ENCODE results near the gene HMGCL.

HMGCL gene

DNA sequence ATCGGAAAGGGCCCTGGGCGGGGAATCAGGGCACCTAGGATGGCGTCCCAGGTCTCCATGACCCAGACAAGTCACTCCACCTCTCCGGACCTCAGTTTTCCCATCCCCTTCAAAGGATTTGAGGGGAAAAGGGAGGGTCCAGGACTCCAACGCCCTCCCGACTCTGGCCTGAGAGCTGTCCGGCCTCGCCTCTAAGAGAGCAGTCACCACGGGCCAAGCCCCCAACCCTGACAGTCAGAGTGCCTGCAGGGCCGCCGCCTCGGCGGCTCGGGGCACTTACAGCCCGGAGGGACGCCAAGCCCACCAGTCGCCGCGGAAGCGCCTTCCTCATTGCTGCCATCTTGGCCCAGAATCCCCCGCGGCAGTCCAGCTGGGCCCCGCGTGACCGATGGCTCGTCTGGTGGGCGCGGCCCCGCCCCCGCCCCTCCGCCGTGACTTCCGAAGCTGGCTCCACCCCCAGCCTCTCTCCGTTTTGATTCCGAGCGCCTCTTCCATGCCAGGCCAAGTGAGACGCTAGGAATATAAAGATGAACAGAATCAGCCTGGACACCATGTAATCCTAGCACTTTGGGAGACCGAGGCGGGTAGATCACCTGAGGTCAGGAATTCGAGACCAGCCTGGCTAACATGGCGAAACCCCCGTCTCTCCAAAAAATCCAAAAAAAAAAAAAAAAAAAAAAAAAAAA is at the start of gene HMGCL:
TSS of gene HMGCL (minus strand) at position 354 of the 686 bp plus-strand sequence. CDS start at position 340, 14 bp downstream.
- TF ChIP-seq MAX (IDR thresholded peaks at IDR 0.05) (peak; percentile 82), TCF12 (IDR thresholded peaks at IDR 0.05; ENCODE audit: low read depth) (peak; percentile 84), REST (IDR thresholded peaks at IDR 0.05; ENCODE audit: low read depth) (no peak), CREB1 (IDR thresholded peaks at IDR 0.05; ENCODE audit: low read depth) (no peak), EP300 (IDR thresholded peaks at IDR 0.05; ENCODE audit: borderline replicate concordance) (no peak), CEBPB (IDR thresholded peaks at IDR 0.05) (no peak), ZBTB7A (IDR thresholded peaks at IDR 0.05; ENCODE audit: low read depth) (peak; percentile 91), TEAD4 (IDR thresholded peaks at IDR 0.05) (0 out of 2 replicates have a peak, but pooled peaks have one; percentile 9), YY1 (IDR thresholded peaks at IDR 0.05; ENCODE audit: low read depth) (peak; percentile 98), NFIC (IDR thresholded peaks at IDR 0.05) (peak; percentile 34; the same call in 1 of the 2 replicates), RAD21 (IDR thresholded peaks at IDR 0.05; ENCODE audit: low read depth) (no peak), TAF1 (IDR thresholded peaks at IDR 0.05; ENCODE audit: low read depth) (peak; percentile 100), EGR1 (IDR thresholded peaks at IDR 0.05) (peak; percentile 91), FOXM1 (IDR thresholded peaks at IDR 0.05; ENCODE audit: borderline replicate concordance, low read depth) (no peak)
- TF ChIP-seq, protein P1, sequence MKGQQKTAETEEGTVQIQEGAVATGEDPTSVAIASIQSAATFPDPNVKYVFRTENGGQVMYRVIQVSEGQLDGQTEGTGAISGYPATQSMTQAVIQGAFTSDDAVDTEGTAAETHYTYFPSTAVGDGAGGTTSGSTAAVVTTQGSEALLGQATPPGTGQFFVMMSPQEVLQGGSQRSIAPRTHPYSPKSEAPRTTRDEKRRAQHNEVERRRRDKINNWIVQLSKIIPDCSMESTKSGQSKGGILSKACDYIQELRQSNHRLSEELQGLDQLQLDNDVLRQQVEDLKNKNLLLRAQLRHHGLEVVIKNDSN (IDR thresholded peaks at IDR 0.05), result peak; percentile 97

- TF ChIP-seq FOXM1 (IDR thresholded peaks at IDR 0.05; ENCODE audit: borderline replicate concordance, low read depth) (no peak), YY1 (IDR thresholded peaks at IDR 0.05; ENCODE audit: low read depth) (no peak), CREB1 (IDR thresholded peaks at IDR 0.05; ENCODE audit: low read depth) (no peak), EGR1 (IDR thresholded peaks at IDR 0.05) (no peak), EP300 (IDR thresholded peaks at IDR 0.05; ENCODE audit: borderline replicate concordance) (no peak), ZBTB7A (IDR thresholded peaks at IDR 0.05; ENCODE audit: low read depth) (no peak), NFIC (IDR thresholded peaks at IDR 0.05) (no peak), RAD21 (IDR thresholded peaks at IDR 0.05; ENCODE audit: low read depth) (no peak), REST (IDR thresholded peaks at IDR 0.05; ENCODE audit: low read depth) (no peak), TCF12 (IDR thresholded peaks at IDR 0.05; ENCODE audit: low read depth) (no peak), MAX (IDR thresholded peaks at IDR 0.05) (no peak), CEBPB (IDR thresholded peaks at IDR 0.05) (no peak), TEAD4 (IDR thresholded peaks at IDR 0.05) (no peak)
- TF ChIP-seq, protein P1 (IDR thresholded peaks at IDR 0.05), result no peak
Observed at GRCh38 chr1:23872421-23872820, 47.2 kb upstream of the HMGCL start.

GRCh38 chr1:23869051-23869450 is 43.8 kb upstream of the HMGCL start:
- TF ChIP-seq CEBPB (IDR thresholded peaks at IDR 0.05), result no peak
- TF ChIP-seq EP300 (IDR thresholded peaks at IDR 0.05; ENCODE audit: borderline replicate concordance), result no peak
- TF ChIP-seq MAX (IDR thresholded peaks at IDR 0.05), result no peak
- no peak for TF ChIP-seq YY1 (IDR thresholded peaks at IDR 0.05; ENCODE audit: low read depth)
- TF ChIP-seq ZBTB7A (IDR thresholded peaks at IDR 0.05; ENCODE audit: low read depth), result no peak
- TF ChIP-seq RAD21 (IDR thresholded peaks at IDR 0.05; ENCODE audit: low read depth), result no peak
- TF ChIP-seq REST (IDR thresholded peaks at IDR 0.05; ENCODE audit: low read depth), result no peak
- TF ChIP-seq, protein P1 (IDR thresholded peaks at IDR 0.05), result no peak
- no peak for TF ChIP-seq FOXM1 (IDR thresholded peaks at IDR 0.05; ENCODE audit: borderline replicate concordance, low read depth)
- no peak for TF ChIP-seq TCF12 (IDR thresholded peaks at IDR 0.05; ENCODE audit: low read depth)
- no peak for TF ChIP-seq CREB1 (IDR thresholded peaks at IDR 0.05; ENCODE audit: low read depth)
- no peak for TF ChIP-seq NFIC (IDR thresholded peaks at IDR 0.05)
- no peak for TF ChIP-seq TEAD4 (IDR thresholded peaks at IDR 0.05)
- TF ChIP-seq TAF1 (IDR thresholded peaks at IDR 0.05; ENCODE audit: low read depth), result no peak
- TF ChIP-seq EGR1 (IDR thresholded peaks at IDR 0.05), result no peak
